ENCODE results near the gene EOLA2. TPM values are rescaled to one million over a fixed set of nuclear protein-coding genes. Genes with fewer than 3 reads are reported as not detected.

EOLA2 gene
- total RNA-seq, 1 experiment from 2014 or later, result 35.7 TPM

DNA sequence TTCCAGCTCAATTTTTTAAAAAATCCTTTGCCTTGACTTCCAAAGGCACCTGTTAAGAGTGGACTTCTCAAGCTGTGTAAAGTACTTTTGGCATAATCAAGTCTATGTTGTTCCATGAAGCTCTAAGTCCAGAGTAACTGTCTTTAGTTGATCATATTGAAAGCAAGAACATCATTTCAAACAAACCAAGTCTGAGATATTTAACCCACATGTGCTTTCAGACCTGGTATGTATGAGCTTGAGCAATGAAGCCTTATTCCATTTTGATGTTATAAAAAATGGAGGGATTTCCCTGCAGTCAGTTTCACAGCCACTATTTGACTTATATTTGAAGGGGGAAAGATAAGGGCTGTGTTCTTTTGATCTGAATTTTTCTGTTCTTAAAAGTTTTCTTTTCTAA lies 23.7 kb upstream of the EOLA2 start:
- Histone ChIP-seq H3K9me2 (replicated peaks; ENCODE audit: low read length) (no peaks in the 10 kb centered on the region), H3K27ac (ENCODE audit: low read length) (no peak overlapping the region), H3K9me3 (ENCODE audit: low read length) (no peaks in the 10 kb centered on the region), H3K4me2 (ENCODE audit: low read length) (no peak overlapping the region), H3K36me3 (ENCODE audit: low read depth, low read length) (no peaks in the 10 kb centered on the region), H3K27me3 (ENCODE audit: low read length) (no peaks in the 10 kb centered on the region), H3K4me1 (ENCODE audit: insufficient read depth, low read length) (0 out of 2 replicates have a peak, but pooled peaks cover 6% of the 10 kb centered on the region), H2AFZ (ENCODE audit: low read length) (no peak overlapping the region), H3F3A (ENCODE audit: low read length, unreplicated experiment) (no peaks in the 10 kb centered on the region), H3K4me3 (ENCODE audit: low read length) (no peak overlapping the region), H3K79me2 (ENCODE audit: low read length) (no peaks in the 10 kb centered on the region), H3K9ac (ENCODE audit: low read length) (no peak overlapping the region), H4K20me1 (ENCODE audit: low read length) (no peaks in the 10 kb centered on the region)
- no TSS peak for BruUV-seq (replicated peaks)
- TF ChIP-seq EZH2phosphoT487 (IDR thresholded peaks at IDR 0.05; ENCODE audit: borderline replicate concordance, low read length) (no peak), EZH2 (IDR thresholded peaks at IDR 0.05; ENCODE audit: low read length, unreplicated experiment) (no peak)
- TF ChIP-seq, protein P1, sequence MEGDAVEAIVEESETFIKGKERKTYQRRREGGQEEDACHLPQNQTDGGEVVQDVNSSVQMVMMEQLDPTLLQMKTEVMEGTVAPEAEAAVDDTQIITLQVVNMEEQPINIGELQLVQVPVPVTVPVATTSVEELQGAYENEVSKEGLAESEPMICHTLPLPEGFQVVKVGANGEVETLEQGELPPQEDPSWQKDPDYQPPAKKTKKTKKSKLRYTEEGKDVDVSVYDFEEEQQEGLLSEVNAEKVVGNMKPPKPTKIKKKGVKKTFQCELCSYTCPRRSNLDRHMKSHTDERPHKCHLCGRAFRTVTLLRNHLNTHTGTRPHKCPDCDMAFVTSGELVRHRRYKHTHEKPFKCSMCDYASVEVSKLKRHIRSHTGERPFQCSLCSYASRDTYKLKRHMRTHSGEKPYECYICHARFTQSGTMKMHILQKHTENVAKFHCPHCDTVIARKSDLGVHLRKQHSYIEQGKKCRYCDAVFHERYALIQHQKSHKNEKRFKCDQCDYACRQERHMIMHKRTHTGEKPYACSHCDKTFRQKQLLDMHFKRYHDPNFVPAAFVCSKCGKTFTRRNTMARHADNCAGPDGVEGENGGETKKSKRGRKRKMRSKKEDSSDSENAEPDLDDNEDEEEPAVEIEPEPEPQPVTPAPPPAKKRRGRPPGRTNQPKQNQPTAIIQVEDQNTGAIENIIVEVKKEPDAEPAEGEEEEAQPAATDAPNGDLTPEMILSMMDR (conservative IDR thresholded peaks at IDR 0.05; ENCODE audit: low read depth, low read length), result no peak
- no peak for DNase-seq
- ChIA-PET POLR2A (ENCODE audit: unreplicated experiment) (interaction anchor here (0.7 kb wide), 1 partner anchor 507 kb away, joined by 6 read pairs; no protein-coding TSS in a partner anchor), CTCF (interaction anchor here (1.0 kb wide), 1 partner anchor 402 kb away, joined by 3 read pairs; no protein-coding TSS in a partner anchor)
- intact Hi-C loops (cut with micrococcal nuclease), result loop anchor here (2.0 to 5.0 kb wide), 5 partner anchors 75 to 615 kb away; partner anchors contain the start of gene MAMLD1
- no peak for ATAC-seq

DNA sequence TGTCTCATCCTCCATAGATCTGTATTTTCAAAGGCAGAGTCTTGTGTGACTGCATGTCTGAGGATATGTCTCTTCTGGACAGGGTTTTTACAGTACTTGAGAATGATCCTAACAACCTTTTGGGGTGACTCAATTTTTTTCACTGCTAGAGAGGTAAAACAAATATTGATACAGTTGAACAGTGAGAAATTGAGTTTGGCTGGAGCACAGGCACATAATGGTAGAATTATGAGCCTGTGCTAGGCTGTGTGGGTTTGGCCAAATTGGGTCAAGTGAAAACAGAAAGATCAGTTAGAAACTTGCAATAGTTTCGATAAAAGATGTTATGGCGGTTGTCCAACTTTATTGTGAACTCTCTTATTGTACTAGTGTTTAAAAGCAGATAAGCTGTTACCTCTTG lies 23.3 kb upstream of the EOLA2 start:
- ATAC-seq (peak; percentile 62), DNase-seq (no peak)
- no peak overlapping the region for H3K9ac ChIP-seq (ENCODE audit: low read length)
- H3K4me3 ChIP-seq (ENCODE audit: low read length), result no peak overlapping the region
- no peaks in the 10 kb centered on the region for H4K20me1 ChIP-seq (ENCODE audit: low read length)
- H3K79me2 ChIP-seq (ENCODE audit: low read length), result no peaks in the 10 kb centered on the region
- H3K27me3 ChIP-seq (ENCODE audit: low read length), result no peaks in the 10 kb centered on the region
- no peaks in the 10 kb centered on the region for H3K9me2 ChIP-seq (replicated peaks; ENCODE audit: low read length)
- no peaks in the 10 kb centered on the region for H3K36me3 ChIP-seq (ENCODE audit: low read depth, low read length)
- H3K4me2 ChIP-seq (ENCODE audit: low read length), result no peak overlapping the region
- intact Hi-C loops (cut with micrococcal nuclease), result loop anchor here (5.0 kb wide), 4 partner anchors 76 to 616 kb away; no protein-coding TSS in a partner anchor
- no peaks in the 10 kb centered on the region for H3K9me3 ChIP-seq (ENCODE audit: low read length)
- no TSS peak for BruUV-seq (replicated peaks)
- 0 out of 2 replicates have a peak, but pooled peaks cover 6% of the 10 kb centered on the region for H3K4me1 ChIP-seq (ENCODE audit: insufficient read depth, low read length)
- no peaks in the 10 kb centered on the region for H3F3A ChIP-seq (ENCODE audit: low read length, unreplicated experiment)
- ChIA-PET CTCF (interaction anchor here (1.0 kb wide), 1 partner anchor 403 kb away, joined by 3 read pairs; no protein-coding TSS in a partner anchor), POLR2A (ENCODE audit: unreplicated experiment) (interaction anchor here (0.7 kb wide), 1 partner anchor 508 kb away, joined by 6 read pairs; no protein-coding TSS in a partner anchor)
- H3K27ac ChIP-seq (ENCODE audit: low read length), result no peak overlapping the region
- TF ChIP-seq EZH2phosphoT487 (IDR thresholded peaks at IDR 0.05; ENCODE audit: borderline replicate concordance, low read length) (no peak), EZH2 (IDR thresholded peaks at IDR 0.05; ENCODE audit: low read length, unreplicated experiment) (no peak)
- TF ChIP-seq, protein P1 (conservative IDR thresholded peaks at IDR 0.05; ENCODE audit: low read depth, low read length), result no peak
- no peak overlapping the region for H2AFZ ChIP-seq (ENCODE audit: low read length)

DNA sequence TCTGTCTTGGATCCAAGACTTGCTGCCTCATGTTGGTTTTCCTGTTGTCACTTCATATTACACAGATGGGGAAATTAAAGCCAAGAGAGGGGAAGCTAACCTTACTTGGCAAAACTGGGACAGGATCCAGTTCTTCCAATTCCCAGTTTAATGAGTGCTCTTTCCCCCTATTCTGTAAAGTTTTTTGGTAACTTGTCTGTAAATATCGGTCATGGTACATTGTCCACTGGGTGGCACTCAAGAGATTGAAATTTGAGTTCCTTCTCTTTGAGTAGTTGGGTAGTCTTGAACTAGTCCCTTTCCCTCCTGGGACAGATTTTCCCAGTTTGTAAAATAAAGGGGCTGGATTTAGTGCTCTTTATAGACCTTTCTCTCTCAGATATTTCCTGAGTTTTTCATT lies 12.4 kb upstream of the EOLA2 start:
- Histone ChIP-seq H3F3A (ENCODE audit: low read length, unreplicated experiment) (no peaks in the 10 kb centered on the region), H3K36me3 (ENCODE audit: low read depth, low read length) (no peaks in the 10 kb centered on the region), H3K4me2 (ENCODE audit: low read length) (no peak overlapping the region), H3K4me3 (ENCODE audit: low read length) (no peak overlapping the region), H3K4me1 (ENCODE audit: insufficient read depth, low read length) (peaks cover 5% of the 10 kb centered on the region; the same call in 1 of the 2 replicates), H3K27ac (ENCODE audit: low read length) (no peak overlapping the region), H3K79me2 (ENCODE audit: low read length) (no peaks in the 10 kb centered on the region), H2AFZ (ENCODE audit: low read length) (no peak overlapping the region), H3K9me2 (replicated peaks; ENCODE audit: low read length) (no peaks in the 10 kb centered on the region), H4K20me1 (ENCODE audit: low read length) (no peaks in the 10 kb centered on the region), H3K27me3 (ENCODE audit: low read length) (no peaks in the 10 kb centered on the region), H3K9ac (ENCODE audit: low read length) (no peak overlapping the region), H3K9me3 (ENCODE audit: low read length) (no peaks in the 10 kb centered on the region)
- ATAC-seq (peak; percentile 72), DNase-seq (peak; percentile 73)
- intact Hi-C loops (cut with micrococcal nuclease), result loop anchor here (1.0 kb wide), 1 partner anchor 731 kb away; no protein-coding TSS in a partner anchor
- ChIA-PET POLR2A (ENCODE audit: unreplicated experiment) (no interaction called here), CTCF (no interaction called here)
- TF ChIP-seq EZH2phosphoT487 (IDR thresholded peaks at IDR 0.05; ENCODE audit: borderline replicate concordance, low read length), result no peak
- TF ChIP-seq EZH2 (IDR thresholded peaks at IDR 0.05; ENCODE audit: low read length, unreplicated experiment), result no peak
- TF ChIP-seq, protein P1 (conservative IDR thresholded peaks at IDR 0.05; ENCODE audit: low read depth, low read length), result peak; percentile 69
- no TSS peak for BruUV-seq (replicated peaks)
